Activated gamma-delta T cell treated with anti-CD3 and anti-CD28 coated beads, Interleukin-2, amount 50 U/mL, for 16 hours (primary cell): ENCODE results near the gene P4HTM.
"Not testable (repeated sequence)": the region's sequence is repeated elsewhere in the genome, so short reads cannot be mapped to it uniquely, and the experiment has no call there.

ENCODE experiments used
- DNase-seq: peaks from one replicate; pipeline ENCODE4 v3.0.0-alpha.2; 2020; ENCODE audit warnings: low read depth

The P4HTM gene

DNA sequence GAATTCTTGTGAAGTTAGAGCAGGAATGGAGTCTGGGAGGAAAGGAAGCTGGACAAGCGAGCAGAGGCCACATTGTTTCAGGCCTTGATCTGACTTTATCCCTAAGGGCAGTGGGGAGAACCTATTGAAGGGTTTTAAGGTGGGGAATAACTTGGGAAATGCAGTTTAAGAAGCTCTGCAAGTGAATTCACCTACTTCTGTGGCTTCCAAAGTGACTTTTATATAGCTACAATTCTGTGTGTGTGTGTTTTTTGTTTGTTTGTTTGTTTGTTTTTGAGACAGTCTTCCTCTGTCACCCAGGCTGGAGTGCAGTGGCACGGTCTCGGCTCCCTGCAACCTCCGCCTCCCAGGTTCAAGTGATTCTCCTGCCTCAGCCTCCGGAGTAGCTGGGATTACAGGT, 18.6 kb downstream of the P4HTM start:
- not testable (repeated sequence) for DNase-seq

DNA sequence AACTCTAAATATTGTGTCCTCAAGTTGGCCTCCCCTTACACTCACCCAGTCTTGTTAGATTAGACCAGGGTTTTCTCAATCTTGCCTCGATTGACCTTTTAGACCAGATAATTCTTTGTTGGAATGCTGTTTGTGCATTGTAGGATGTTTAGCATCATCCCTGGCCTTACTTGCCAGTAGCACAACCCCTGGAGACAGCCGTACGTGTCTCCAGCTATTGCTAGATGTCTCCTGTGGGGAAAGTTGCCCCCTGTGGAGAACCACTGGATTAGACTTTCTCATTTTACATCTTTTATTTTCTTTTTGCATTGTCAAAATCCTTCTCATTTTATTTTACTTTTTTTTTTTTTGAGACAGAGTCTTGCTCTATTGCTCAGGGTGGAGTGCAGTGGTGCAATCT, 19.4 kb downstream of the P4HTM start:
- no peak for DNase-seq

DNA sequence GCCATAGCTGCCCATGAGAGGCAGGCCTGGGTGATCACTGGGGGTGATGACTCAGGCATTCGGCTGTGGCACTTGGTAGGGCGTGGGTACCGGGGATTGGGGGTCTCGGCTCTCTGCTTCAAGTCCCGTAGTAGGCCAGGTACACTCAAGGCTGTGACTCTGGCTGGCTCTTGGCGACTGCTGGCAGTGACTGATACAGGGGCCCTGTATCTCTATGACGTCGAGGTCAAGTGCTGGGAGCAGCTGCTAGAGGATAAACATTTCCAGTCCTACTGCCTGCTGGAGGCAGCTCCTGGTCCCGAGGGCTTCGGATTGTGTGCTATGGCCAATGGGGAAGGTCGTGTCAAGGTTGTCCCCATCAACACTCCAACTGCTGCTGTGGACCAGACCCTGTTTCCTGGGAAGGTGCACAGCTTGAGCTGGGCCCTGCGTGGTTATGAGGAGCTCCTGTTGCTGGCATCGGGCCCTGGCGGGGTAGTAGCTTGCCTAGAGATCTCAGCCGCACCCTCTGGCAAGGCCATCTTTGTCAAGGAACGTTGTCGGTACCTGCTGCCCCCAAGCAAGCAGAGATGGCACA, 22.5 kb downstream of the P4HTM start:
- DNase-seq = no peak

DNA sequence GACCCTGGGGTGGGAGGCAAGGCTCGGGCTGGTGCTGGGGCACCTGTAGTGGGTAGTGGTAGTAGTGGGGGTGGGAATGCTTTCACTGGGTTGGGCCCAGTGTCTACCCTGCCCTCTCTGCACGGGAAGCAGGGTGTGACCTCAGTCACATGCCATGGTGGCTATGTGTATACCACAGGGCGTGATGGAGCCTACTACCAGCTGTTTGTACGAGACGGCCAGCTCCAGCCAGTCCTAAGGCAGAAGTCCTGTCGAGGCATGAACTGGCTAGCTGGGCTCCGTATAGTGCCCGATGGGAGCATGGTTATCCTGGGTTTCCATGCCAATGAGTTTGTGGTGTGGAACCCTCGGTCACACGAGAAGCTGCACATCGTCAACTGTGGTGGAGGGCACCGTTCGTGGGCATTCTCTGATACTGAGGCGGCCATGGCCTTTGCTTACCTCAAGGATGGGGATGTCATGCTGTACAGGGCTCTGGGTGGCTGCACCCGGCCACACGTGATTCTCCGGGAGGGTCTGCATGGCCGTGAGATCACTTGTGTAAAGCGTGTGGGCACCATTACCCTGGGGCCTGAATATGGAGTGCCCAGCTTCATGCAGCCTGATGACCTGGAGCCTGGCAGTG, 23.2 kb downstream of the P4HTM start:
- DNase-seq = no peak

DNA sequence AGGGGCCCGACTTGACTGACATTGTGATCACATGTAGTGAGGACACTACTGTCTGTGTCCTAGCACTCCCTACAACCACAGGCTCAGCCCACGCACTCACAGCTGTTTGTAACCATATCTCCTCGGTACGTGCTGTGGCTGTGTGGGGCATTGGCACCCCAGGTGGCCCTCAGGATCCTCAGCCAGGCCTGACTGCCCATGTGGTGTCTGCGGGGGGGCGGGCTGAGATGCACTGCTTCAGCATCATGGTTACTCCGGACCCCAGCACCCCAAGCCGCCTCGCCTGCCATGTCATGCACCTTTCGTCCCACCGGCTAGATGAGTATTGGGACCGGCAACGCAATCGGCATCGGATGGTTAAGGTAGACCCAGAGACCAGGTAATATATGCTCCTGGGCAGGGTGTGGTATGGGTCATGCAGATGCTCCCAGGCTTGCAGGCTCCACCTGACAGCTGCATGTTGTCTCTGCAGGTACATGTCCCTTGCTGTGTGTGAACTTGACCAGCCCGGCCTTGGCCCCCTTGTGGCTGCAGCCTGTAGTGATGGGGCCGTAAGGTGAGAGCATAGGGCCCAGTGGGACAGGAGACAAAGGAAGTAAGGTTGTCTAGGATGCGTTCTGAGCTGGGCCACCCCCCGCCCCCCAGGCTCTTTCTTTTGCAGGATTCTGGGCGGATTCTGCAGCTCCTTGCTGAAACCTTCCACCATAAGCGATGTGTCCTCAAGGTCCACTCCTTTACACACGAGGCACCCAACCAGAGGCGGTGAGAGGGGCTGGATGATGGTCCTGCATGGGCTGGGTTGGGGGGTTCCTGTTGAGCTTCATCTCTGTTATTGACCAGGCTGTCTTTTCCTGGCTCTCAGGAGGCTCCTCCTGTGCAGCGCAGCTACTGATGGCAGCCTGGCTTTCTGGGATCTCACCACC, 24.0 kb downstream of the P4HTM start:
- no peak for DNase-seq

DNA sequence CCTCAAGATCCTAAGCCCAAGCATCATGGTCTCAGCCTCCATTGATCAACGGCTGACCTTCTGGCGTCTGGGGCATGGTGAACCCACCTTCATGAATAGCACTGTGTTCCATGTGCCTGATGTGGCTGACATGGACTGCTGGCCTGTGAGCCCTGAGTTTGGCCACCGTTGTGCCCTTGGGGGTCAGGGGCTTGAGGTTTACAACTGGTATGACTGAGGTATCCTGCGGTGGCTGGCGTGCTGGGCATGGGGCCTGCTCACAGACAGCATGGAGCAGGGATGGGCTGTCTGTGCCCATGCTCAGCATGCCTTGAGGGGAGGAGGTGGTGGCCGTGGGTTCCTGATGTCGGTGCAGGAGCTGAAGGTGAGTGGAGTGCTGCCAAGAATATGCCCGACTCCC, 25.0 kb downstream of the P4HTM start:
- DNase-seq = no peak

DNA sequence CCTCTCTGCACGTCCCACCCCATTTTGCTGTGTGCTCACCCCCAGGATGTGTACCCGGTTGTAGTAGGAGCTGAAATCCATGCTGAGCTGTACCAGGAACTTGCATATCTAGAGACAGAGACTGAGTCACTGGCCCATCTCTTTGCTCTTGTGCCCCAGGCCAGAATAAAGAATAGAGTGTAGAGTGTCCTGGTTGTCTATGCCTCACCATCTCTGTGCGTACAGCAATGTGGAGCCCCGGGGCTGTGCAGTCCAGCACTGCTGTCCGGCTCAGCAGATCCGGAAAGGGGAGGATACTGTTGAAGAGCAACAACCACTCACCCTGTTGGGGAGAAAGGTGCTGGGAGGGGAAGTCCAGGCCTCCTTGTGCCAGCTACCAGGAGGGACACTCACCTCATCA, 25.7 kb downstream of the P4HTM start:
- DNase-seq = no peak

DNA sequence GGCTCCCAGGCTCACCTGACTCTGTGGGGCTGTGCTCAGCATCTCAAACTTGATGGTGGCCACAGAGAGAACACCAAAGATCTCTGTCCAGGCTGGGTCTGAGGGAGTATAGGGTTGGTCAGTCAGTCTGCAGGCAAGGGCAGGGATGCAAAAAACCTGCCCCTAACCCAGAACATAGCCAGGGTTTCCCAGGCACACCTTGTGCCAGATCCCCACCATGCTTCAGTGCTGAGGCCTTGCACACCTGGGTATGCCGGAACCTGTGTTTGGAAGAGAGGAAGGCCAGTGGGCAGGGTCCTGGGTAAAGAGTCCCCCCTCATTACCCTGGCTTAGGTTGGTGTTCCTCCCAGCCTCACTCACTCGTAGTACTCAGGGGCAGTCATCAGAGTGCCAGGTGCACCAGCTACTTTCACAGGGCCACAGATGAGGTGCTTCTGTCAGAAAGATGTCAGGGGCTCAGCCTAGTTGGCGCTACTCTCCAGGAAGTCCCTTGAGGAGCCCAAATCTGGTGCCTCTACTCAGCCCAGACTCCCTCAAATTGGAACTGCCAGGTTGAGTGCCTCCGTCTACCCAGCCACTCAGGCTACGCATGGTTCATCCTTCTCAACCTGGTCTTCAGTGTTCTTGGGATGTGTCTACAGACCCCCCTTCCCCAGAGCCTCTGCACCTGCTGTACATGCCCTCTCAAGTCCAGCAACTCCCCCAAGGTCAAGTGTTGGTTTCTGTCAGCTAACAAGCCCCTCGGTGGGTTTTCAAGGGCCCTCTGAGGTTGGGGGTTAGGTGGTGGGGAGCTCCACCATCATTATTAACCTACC, 26.6 kb downstream of the P4HTM start:
- no peak for DNase-seq

DNA sequence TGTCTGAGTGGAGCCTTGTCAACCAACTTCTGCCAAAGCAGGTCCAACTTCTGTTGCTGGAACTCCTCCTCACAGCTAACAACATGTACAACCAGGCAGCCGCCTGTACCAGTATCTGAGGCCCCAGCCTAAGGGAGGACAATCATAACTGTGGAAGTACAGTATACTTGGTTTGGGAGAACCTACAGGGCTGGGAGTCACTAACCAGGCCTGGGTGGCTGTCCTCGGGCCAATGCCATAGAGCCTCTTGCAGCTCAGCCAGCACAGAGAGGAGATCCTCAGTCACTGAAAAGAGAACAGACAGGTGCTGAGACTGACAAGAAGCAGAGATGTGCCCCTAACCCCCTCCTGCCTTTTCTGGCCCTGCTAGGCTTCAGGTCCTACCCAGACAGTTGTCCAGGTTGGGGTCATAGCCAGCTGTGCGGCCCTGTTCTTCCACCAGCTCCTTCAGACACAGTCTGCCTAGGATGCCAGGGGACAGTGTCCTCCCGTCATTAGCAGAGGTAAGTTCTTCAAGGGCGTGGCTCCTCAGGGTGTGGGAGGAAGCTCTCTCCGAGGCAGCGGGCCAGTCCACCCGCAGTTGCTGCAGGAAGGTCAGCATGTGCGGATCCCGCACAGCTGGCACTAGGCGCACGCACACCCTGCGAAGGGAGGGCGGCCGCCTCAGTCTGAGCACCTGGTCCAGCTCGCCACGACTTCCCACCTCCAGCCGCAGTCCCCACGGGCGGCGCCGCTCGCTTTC, 27.4 kb downstream of the P4HTM start:
- DNase-seq = no peak

DNA sequence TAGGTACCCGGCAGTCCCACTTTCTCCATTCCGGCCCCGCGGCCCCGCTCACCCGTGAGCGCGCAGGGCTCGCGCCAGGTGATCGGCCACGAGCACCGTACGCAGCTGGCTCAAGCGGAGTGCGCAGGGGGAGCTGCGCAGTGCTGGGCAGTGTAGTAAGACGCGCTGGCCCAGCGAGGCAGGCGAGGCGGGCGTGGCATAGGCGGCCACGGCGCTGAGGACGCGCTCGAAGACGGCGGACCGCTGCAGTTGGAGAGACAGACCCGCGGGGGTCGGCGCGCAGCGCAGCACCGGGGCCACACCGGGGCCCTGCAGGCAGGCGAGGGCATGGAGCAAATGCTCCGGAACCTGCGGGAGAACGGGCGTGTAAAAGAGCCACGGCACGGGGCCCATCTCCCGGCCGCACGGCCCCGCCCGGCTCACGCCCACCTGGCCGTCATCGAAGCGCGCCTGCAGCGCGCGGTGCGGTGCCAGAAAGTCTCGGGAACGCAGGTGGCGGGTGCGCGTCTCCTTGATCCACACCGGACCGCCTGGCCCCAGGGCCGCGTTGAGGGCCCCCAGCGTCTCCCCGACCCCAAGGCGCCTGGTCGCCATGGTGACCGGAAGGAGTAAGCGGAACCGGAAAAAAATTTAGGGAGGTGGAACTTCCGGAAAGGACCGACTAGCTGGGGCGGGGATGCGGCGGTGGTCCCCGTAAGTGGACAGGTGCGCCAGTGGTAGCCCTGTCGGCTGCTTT, 28.1 kb downstream of the P4HTM start, which contains the start of gene DALRD3:
Gene DALRD3, minus strand, starts transcription at position 610 of the 736 bp plus-strand sequence. Its CDS starts 16 bp downstream, at position 594.
- no peak for DNase-seq

DNA sequence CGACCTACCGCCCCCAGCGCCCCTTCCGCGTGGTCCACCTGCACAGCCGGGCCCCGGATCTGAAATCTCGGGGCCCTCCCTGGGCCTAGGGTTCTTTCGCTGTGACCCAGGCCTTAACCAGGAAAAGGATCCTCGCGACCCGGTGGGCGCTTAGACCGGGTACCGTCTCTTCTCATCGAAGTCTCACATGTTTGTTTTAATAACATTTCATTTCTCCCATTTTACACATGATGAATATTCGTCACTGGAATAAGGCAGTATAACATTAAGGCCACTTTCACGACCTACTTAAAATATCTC, 28.6 kb downstream of the P4HTM start:
- DNase-seq = no peak

DNA sequence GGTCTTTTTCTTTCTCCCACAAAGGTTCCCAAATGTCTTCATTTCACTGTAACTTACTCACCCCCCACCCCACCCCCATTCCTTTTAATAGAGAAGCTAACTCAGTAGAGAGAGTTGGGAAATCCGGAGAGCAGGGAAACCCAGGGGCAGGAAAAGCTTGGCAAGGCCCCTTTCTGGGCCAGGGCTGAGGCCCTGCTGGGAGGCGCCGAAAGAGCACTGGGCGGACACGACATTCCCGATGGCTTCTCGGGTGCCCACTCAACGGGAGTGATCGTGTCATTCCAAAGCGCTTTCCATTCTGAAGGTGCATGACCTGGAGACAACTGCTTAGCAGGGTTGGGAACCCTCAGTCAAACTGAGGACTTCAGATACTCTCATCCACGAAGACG, 29.9 kb downstream of the P4HTM start:
- DNase-seq = no peak

DNA sequence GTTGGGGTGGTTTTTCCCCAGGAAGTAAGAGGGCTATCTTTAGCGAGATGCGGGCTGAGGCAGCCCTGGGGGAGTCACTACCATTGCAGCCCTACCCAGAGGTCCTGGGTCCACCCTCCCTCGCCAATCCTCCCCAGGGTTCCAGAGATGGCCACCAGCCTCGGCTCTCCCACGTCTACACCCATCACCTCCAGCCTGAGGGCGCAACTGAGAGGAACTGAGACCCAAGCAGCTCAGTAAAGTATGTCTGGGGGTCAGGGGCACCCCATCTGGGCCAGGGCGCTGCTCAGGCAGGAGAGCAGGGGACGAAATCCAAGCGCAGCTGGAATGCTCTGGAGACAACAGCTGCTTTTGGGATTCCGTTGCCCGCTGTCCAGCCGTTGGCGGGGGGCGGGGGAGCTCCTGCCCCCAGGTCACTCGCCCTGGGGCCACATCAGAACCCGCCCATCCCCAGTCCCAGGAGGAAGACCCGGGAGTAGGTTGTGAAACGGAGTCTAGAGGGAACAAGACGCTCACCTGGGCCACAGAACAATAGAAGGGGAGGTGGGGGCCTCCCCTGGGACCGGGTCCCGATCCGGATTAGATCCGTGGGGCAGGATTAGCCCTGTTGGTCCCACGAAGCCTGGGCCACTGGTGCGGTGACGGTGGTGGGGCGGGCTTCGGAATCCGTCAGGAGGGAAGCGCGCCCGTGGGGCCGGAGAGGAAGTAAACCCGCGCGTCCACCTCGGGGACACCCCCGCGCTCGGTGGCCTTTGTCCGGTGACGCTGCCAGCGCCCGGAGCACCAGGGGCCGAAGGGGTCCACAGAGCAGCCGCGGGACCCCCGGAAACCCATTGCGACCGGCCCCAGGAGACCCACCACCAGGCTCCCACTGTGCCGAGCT, 30.5 kb downstream of the P4HTM start:
- no peak for DNase-seq

DNA sequence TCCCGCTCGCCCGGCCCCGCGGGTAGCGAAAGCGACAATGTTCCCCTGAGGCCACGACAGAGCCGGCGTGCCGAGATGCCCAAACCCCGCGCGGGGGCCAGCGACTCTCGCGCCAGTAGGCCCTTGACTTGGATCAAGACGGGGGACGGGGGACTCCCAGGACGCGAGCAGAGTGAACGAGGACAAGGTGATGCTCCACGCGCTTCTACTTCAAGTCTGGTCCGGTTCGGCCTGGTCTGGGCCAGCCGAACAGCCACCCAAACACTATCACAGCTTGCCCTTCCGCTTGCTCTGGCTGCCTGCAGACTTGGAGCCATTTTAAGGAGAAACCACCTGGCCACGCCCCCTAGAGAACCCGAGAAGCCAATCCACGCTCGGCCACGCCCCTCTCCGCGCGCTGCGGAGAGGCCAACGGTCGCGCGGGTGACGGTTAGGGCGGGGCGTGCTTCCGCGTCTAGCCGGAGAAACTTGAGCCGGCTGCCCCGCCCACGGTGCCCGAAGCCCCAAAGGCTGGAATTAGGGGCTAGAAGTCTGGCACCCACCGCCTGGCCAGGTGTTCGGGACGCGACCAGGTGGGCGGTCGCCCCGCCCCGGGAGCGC, 31.3 kb downstream of the P4HTM start:
- DNase-seq = peak; percentile 98

DNA sequence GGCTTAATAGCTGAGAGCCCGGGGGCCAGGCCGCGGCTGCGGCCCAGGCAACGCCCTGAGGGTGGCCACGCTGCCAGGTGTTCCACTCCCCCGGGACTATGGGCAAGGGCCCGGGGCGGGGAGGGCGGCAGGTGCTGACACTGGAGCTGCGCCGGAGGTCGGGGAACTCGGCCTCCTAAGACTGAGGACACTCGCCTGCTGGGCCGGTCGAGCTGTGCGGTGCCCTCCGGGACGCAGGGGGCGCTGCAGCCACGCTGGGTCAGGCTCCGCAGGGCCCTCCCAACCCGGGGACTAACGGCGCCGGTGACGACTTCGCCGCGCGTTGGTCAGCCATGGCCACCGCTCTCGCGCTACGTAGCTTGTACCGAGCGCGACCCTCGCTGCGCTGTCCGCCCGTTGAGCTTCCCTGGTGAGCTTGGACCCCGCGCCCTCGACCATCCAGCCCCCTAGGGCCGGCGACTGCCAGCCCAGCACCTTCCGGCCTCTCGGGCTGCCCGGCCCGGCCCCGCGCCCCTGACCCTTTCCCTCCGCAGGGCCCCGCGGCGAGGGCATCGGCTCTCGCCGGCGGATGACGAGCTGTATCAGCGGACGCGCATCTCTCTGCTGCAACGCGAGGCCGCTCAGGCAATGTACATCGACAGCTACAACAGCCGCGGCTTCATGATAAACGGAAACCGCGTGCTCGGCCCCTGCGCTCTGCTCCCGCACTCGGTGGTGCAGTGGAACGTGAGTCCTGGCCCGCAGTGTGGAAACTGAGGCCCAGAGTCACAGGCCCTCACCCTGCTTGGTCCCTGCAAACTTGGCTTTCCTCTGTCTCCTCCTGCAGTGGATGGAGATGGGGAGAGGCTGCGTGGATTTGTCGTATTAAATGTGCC, 32.0 kb downstream of the P4HTM start, which contains the start of gene NDUFAF3:
Gene NDUFAF3, plus strand, starts transcription at position 309 of the 875 bp plus-strand sequence. Its CDS starts 24 bp downstream, at position 333.
- peak; percentile 87 for DNase-seq

DNA sequence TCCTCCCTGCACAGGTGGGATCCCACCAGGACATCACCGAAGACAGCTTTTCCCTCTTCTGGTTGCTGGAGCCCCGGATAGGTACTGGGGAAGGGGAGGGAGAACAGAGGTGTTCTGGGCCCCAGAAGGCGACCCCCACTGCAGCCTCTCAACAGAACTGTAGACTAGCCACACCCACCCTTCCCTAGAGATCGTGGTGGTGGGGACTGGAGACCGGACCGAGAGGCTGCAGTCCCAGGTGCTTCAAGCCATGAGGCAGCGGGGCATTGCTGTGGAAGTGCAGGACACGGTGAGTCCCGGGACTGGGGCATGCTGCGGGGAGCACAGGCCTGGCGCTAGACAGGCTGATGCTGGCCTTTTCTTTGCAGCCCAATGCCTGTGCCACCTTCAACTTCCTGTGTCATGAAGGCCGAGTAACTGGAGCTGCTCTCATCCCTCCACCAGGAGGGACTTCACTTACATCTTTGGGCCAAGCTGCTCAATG, 32.7 kb downstream of the P4HTM start:
- DNase-seq = no peak

DNA sequence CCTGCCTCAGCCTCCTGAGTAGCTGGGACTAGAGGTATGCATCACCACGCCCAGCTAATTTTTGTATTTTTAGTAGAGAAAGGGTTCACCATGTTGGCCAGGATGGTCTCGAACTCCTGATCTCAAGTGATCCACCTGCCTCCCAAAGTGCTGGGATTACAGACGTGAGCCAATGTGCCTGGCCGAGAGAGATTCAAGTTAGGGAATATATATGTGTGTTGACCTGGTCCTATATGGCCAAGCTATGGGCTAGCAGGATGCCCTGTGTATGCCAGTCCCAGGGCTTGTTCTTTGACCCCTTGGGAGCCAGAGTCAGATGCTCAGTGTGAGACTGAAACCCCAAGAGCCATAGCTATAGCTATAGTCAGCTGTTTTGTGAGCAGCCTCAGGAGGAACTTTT, 33.7 kb downstream of the P4HTM start:
- DNase-seq = no peak

DNA sequence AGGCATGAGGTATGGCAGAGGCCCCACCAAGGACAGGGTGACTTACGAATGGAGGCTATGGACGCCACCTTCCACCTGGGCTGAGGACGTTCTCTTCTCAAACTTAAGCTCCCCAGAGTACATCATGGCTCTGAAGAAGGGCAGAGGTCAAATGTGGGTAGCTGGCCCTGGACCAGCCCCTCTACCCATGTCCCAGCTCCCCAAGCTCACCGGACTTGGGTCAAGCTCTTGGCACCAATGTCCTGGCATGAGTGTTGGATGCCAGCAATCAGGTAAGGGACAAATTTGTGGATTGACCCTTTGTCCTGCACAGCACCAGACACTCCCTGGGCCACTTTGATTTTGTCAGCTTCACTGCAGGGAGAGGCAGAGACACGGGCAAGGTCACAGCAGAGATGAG, 34.4 kb downstream of the P4HTM start:
- DNase-seq = no peak
